Activated CD8-positive, alpha-beta memory T cell treated with anti-CD3 and anti-CD28 coated beads, Interleukin-2, amount 50 U/mL, for 4 hours (primary cell): ENCODE data around the gene MT1HL1.

ENCODE experiments used
- DNase-seq: peaks from one replicate; pipeline ENCODE4 v3.0.0-alpha.2; 2020

MT1HL1 gene

DNA sequence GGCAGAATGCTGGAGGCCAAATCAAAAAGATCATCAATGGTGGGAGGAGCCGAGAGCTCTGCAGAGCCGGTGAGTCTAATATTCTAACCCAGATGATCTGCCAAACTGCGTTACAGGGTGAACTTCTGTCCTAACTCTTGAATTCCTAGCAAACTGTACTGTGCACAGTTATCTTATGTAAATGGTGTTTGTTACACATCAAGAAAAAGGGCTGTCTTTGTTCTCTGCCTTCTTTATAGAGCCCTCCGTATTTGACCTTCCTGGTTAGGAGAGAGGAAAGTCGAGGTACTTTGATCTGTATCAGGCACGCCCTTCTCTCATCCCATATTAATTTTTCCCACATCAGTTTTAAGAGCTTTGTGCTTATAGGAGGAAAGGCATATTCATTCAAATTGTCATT is 37.6 kb downstream of the MT1HL1 start:
- no peak for DNase-seq

GRCh38 chr1:236963920-236964319 is 40.3 kb downstream of the MT1HL1 start:
- DNase-seq = no peak

- no peak for DNase-seq
Measured at GRCh38 chr1:236959112-236959511, 45.1 kb downstream of the MT1HL1 start.

DNA sequence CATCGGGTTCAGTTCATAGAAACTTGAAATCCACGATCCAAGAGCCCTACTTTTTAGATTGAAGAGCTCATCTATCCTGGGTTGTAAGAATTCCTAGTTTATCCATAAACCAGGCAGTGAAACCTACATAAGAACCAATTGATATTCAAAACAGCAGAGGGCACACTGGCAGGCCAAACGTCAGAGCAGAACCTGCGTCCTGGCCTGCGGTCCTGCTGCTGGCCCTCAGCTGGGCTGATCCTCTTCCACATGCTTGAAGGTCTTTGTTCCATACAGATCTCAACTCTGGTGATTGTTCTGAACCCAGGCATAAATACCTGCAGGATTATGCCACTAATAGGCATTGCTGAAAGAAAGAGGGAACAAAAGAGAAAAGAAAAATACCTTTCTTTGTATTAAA is 47.0 kb downstream of the MT1HL1 start:
- no peak for DNase-seq
